Fibroblast of mammary gland (primary cell): ENCODE measurements around the gene CREB3L1.

Experiments used
- DNase-seq: peaks from one replicate; pipeline ENCODE4 v3.0.0-alpha.2; 2010; ENCODE audit warnings: low read depth
- H3K4me3 ChIP-seq: 2 replicates; pipeline ENCODE4 v1.5.1; 2011; ENCODE audit warnings: low read depth, mild to moderate bottlenecking, low read length, moderate library complexity; ENCODE audit not compliant: control insufficient read depth
- CTCF ChIP-seq: conservative IDR thresholded peaks from 2 replicates; pipeline ENCODE4 v1.5.1; 2011; ENCODE audit warnings: low read depth, low read length, inconsistent platforms; ENCODE audit not compliant: control insufficient read depth, insufficient read depth

Gene CREB3L1

GRCh38 chr11:46242952-46243795 lies 34.3 kb upstream of the CREB3L1 start:
- H3K4me3 ChIP-seq, result peak overlapping the region; percentile 51

GRCh38 chr11:46243796-46244109 lies 33.7 kb upstream of the CREB3L1 start:
- no peak for DNase-seq
- no peak for TF ChIP-seq CTCF
- peak overlapping the region; percentile 39 for H3K4me3 ChIP-seq

More at GRCh38 chr11:46242952-46243795, 34.3 kb upstream of the CREB3L1 start:
- no peak for TF ChIP-seq CTCF
- peak; percentile 93 for DNase-seq

- no peak for TF ChIP-seq CTCF
- no peak overlapping the region for H3K4me3 ChIP-seq
- DNase-seq, result peak; percentile 66
Measured at GRCh38 chr11:46246521-46246920, 30.9 kb upstream of the CREB3L1 start.

GRCh38 chr11:46247090-46247489 lies 30.4 kb upstream of the CREB3L1 start:
- no peak for TF ChIP-seq CTCF
- peak; percentile 70 for DNase-seq
- H3K4me3 ChIP-seq, result no peak overlapping the region

- DNase-seq, result peak; percentile 68
- no peak overlapping the region for H3K4me3 ChIP-seq
- TF ChIP-seq CTCF, result peak; percentile 30
Measured at GRCh38 chr11:46247659-46248058, 29.8 kb upstream of the CREB3L1 start.

- peak; percentile 98 for DNase-seq
Measured at GRCh38 chr11:46248289-46249102, 29.0 kb upstream of the CREB3L1 start.

More at GRCh38 chr11:46248289-46249102, 29.0 kb upstream of the CREB3L1 start:
- no peak overlapping the region for H3K4me3 ChIP-seq
- no peak for TF ChIP-seq CTCF
